ENCODE results near the gene SCYGR5. TPM values are rescaled to one million over a fixed set of nuclear protein-coding genes. Genes with fewer than 3 reads are reported as not detected.

SCYGR5 gene
- total and polyA plus RNA-seq, 2 donors (not counting 3 experiments of a cell fraction or from before 2014, with no cell fraction given): not detected

GRCh38 chr2:227661827-227662226 lies 4.8 kb upstream of the SCYGR5 start:
- FAIRE-seq (no peak), DNase-seq (ENCODE audit: low read depth, low spot score) (no peak)
- intact Hi-C loops (cut with micrococcal nuclease) (no loop called here), dilution Hi-C loops (cut with MboI; ENCODE audit: extremely low pct_ligation_motif_present, low sequenced_read_pairs) (no loop called here)
- no peak overlapping the region for H3K4me2 ChIP-seq (ENCODE audit: insufficient read depth, low read length)
- BruUV-seq (replicated peaks): no TSS peak
- POLR2A ChIA-PET: no interaction called here
- no peaks in the 10 kb centered on the region for H3K36me3 ChIP-seq (ENCODE audit: control insufficient read depth in 2 of 2, extremely low read depth in 1 of 2, insufficient read depth in 2 of 2, low read length in 2 of 2)
- no peak for TF ChIP-seq FOS (IDR thresholded peaks at IDR 0.05; ENCODE audit: borderline replicate concordance, insufficient read depth, low read length)
- TF ChIP-seq GATA2 (IDR thresholded peaks at IDR 0.05; ENCODE audit: insufficient read depth, insufficient read length, low read depth, low read length): no peak
- no peak for TF ChIP-seq MAX (IDR thresholded peaks at IDR 0.05; ENCODE audit: insufficient read depth, insufficient read length)
- TF ChIP-seq CTCF (IDR thresholded peaks at IDR 0.05; ENCODE audit: extremely low read depth in 1 of 2, insufficient read depth in 1 of 2, low read depth in 1 of 2, low read length in 2 of 2): no peak
- no peak for TF ChIP-seq EZH2 (IDR thresholded peaks at IDR 0.05; ENCODE audit: borderline replicate concordance, low read depth, low read length, severe bottlenecking)
- TF ChIP-seq JUN (IDR thresholded peaks at IDR 0.05; ENCODE audit: borderline replicate concordance, insufficient read depth, insufficient read length, low read depth): no peak
- TF ChIP-seq POLR2AphosphoS5 (IDR thresholded peaks at IDR 0.05; ENCODE audit: insufficient read depth, low read depth, low read length): no peak
- TF ChIP-seq MYC (IDR thresholded peaks at IDR 0.05; ENCODE audit: low read depth, low read length): no peak
- no peak for TF ChIP-seq POLR2A (IDR thresholded peaks at IDR 0.05; ENCODE audit: low read depth, low read length)
- H3K9me1 ChIP-seq (replicated peaks; ENCODE audit: control insufficient read depth, extremely low read depth, insufficient read depth, low read length): no peaks in the 10 kb centered on the region
- no peak overlapping the region for H2AFZ ChIP-seq (ENCODE audit: low read depth, low read length)
- no peak overlapping the region for H3K9ac ChIP-seq (replicated peaks; ENCODE audit: extremely low read depth, insufficient read depth, low read length)
- CTCF ChIA-PET: no interaction called here
- H3K4me1 ChIP-seq (ENCODE audit: control insufficient read depth, extremely low read depth, insufficient read depth, low read length): no peaks in the 10 kb centered on the region
- no peaks in the 10 kb centered on the region for H3K79me2 ChIP-seq (ENCODE audit: control insufficient read depth, insufficient read depth, low read length)
- no peaks in the 10 kb centered on the region for H3K9me3 ChIP-seq (replicated peaks; ENCODE audit: control insufficient read depth, insufficient read depth, low read length)
- no peak overlapping the region for H3K4me3 ChIP-seq (replicated peaks in 1 of 3; ENCODE audit: insufficient read depth in 1 of 3, low read depth in 1 of 3, low read length in 3 of 3)
- no peak overlapping the region for H3K27ac ChIP-seq (ENCODE audit: insufficient read depth, low read depth, low read length)
- no peaks in the 10 kb centered on the region for H4K20me1 ChIP-seq (replicated peaks; ENCODE audit: control insufficient read depth, extremely low read depth, insufficient read depth, low read length)
- no peaks in the 10 kb centered on the region for H3K27me3 ChIP-seq (ENCODE audit: control insufficient read depth in 2 of 2, insufficient read depth in 2 of 2, low read length in 2 of 2)
